GM10266 (cell line): ENCODE measurements around the gene PLK5.
"Not testable (repeated sequence)": the region's sequence is repeated elsewhere in the genome, so short reads cannot be mapped to it uniquely, and the experiment has no call there.

Experiments used
- DNase-seq: peaks from one replicate; pipeline ENCODE4 v3.0.0; 2012; ENCODE audit errors: extremely low spot score
- CTCF ChIP-seq: IDR thresholded peaks from 2 replicates; pipeline ENCODE4 v1.5.1; 2012; ENCODE audit warnings: mild to moderate bottlenecking, low read depth; ENCODE audit not compliant: control insufficient read depth, insufficient read depth; ENCODE audit errors: missing control alignments

PLK5 gene, protein sequence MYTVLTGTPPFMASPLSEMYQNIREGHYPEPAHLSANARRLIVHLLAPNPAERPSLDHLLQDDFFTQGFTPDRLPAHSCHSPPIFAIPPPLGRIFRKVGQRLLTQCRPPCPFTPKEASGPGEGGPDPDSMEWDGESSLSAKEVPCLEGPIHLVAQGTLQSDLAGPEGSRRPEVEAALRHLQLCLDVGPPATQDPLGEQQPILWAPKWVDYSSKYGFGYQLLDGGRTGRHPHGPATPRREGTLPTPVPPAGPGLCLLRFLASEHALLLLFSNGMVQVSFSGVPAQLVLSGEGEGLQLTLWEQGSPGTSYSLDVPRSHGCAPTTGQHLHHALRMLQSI

DNA sequence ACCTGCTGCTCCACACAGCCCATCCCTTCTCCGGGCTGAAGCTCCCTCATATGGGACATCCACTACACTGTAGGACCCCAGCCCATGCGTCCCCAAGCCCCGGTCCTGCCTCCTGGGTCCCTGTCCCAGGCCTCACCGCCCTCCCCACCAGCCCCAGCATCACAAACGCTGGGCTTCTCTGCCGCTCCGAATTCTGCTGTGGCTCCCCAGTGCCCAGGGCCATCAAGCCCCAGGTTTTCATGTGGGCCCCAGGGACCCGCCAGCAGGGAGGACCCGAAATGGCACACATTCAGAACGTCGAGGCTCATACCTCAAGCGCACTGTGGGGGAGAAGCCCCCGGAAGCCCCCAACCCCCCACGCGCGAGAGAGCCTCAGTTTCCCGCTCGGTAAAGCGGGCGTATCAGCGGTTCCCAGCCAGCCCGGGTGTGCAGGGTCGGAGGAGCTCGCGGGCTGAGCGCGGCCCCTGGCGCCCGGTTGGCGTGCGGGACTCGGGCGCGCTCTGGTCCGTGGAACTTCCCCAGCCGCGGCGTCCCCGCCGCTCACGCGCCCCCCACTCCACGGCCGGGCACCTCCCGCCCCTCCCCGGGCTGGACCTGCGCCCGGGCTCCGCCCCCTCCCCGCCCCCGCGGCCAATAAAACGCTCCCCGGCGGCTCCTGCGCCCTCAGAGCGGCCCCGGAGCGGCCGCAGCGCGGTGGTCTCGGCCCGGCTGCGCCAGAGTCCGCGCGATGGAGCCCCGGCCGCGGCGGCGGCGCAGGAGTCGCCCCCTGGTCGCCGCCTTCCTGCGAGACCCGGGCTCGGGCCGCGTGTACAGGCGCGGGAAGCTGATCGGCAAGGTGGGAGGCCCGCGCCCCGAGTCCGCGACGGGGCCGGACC, at the start of gene PLK5:
Gene PLK5, plus strand, starts transcription at position 666 of the 875 bp plus-strand sequence. CDS start 2,920 bp downstream, outside the sequence.
- DNase-seq: no peak
- no peak for TF ChIP-seq CTCF

- DNase-seq: no peak
- no peak for TF ChIP-seq CTCF
Observed at GRCh38 chr19:1474765-1475351, 49.0 kb upstream of the PLK5 start.

DNA sequence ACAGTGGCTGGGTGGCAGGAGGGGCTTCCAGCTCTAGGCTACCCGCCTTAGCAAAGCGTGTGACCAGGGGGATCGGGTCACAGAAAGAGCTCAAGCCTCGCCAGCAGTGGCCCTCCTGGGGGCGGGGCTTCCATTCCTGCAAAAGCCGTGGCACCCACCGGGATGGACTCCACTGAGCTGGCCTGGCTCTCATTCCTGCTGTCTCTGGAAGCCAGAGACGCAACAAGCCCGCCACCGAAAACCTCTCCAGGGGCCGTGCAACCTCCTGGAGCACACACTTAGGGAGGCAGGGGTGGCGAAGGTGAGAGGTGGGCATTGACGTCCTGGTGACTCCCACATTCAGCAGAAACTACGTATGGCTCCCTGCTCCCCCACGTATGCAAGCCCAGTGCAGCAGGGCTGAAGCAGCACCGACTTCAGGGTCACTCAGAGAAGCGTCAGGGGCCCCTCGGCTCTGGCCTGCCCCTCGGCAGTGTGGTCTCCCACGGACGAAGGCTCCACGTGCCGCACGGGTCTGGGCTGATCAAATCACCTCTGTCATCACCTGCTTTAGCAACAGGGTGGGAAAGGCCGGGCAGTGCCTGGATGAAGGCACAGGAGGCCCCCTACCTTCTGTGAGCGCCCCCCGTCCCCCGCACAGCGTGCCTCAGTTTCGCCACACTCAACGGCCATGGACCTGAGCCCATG, 48.0 kb upstream of the PLK5 start:
- no peak for DNase-seq
- TF ChIP-seq CTCF: no peak

GRCh38 chr19:1477056-1477455, 46.8 kb upstream of the PLK5 start:
- not testable (repeated sequence) for DNase-seq

DNA sequence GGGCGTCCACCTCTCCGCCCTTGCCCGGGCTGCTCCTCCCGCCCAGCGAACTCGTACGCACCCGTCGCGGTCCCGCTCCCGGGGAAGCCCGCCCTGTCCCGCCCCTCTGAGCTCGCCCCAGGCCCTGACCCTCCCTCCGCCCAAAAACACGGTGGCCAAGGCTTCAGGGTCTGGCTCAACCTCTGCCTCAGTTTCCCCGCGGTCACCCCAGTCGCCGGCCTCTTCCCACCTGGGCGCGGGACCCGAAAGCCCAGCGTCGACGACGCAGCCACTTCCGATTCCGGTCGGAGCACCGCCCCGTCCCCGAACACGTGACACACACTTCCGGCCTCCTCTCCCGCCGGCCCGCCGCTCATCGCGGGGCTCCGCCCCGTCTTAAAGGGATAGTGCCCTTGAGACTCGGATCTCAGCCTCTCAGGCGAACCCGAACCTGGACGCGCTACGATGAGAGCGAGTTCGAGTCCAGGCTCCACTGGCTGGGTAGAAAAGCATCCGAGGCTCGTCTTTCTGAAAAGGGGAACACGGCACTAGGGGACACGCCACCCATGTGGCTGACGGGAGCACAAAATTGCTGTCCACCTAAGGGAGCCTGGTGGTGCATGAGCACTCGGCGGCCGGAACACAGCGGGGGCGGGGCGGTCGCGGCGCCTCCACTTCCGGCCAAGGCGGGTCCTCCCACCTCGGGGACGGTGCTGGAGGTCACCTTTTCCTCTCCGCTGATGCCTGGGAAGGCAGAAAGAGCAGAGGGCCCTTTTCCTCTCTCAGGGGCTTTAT, 44.8 kb upstream of the PLK5 start, which contains the start of gene C19orf25:
Gene C19orf25, minus strand, starts transcription at position 282 of the 774 bp plus-strand sequence. CDS start 312 bp downstream, outside the sequence.
- no peak for TF ChIP-seq CTCF
- peak; percentile 99 for DNase-seq

GRCh38 chr19:1481224-1481892, 42.5 kb upstream of the PLK5 start:
- no peak for TF ChIP-seq CTCF
- DNase-seq: no peak
